DMS79 treated with DMSO at 0.1 percent for 48 hours (cell line): ENCODE data around the gene AGPAT1.
"Not testable (repeated sequence)": the region's sequence is repeated elsewhere in the genome, so short reads cannot be mapped to it uniquely, and the experiment has no call there.

Source experiments
- DNase-seq: peaks from one replicate; lab custom pipeline; 2025; lab: John Stamatoyannopoulos, UW

The AGPAT1 gene

GRCh38 chr6:32175711-32176475, at the start of gene AGPAT1:
AGPAT1 (minus strand) TSS chr6:32176084; CDS start chr6:32171496, 4,588 bp downstream.
- peak; percentile 96 for DNase-seq

GRCh38 chr6:32224696-32225095, 48.8 kb upstream of the AGPAT1 start:
- no peak for DNase-seq

- no peak for DNase-seq
These were observed 47.7 kb upstream of the AGPAT1 start, which contains the start of gene NOTCH4 for GRCh38 chr6:32223258-32224235. NOTCH4 (minus strand) TSS chr6:32224067; CDS start chr6:32223928, 139 bp downstream.

GRCh38 chr6:32222333-32223230, 46.7 kb upstream of the AGPAT1 start:
- DNase-seq = no peak

- DNase-seq = no peak
These were observed 44.1 kb upstream of the AGPAT1 start for GRCh38 chr6:32220021-32220420.

- DNase-seq = no peak
These were observed 42.3 kb upstream of the AGPAT1 start for GRCh38 chr6:32218167-32218566.

GRCh38 chr6:32216998-32217397, 41.1 kb upstream of the AGPAT1 start:
- no peak for DNase-seq

- DNase-seq = no peak
These were observed 40.4 kb upstream of the AGPAT1 start for GRCh38 chr6:32216285-32216684.

- DNase-seq = no peak
These were observed 39.7 kb upstream of the AGPAT1 start for GRCh38 chr6:32215617-32216016.

GRCh38 chr6:32214126-32214525, 38.2 kb upstream of the AGPAT1 start:
- no peak for DNase-seq

GRCh38 chr6:32213649-32214048, 37.8 kb upstream of the AGPAT1 start:
- no peak for DNase-seq

GRCh38 chr6:32212076-32212760, 36.3 kb upstream of the AGPAT1 start:
- DNase-seq = no peak

- DNase-seq = not testable (repeated sequence)
These were observed 35.5 kb upstream of the AGPAT1 start for GRCh38 chr6:32211432-32211831.

- DNase-seq = no peak
These were observed 34.3 kb upstream of the AGPAT1 start for GRCh38 chr6:32210191-32210601.

- DNase-seq = no peak
These were observed 33.1 kb upstream of the AGPAT1 start for GRCh38 chr6:32208996-32209395.

GRCh38 chr6:32204268-32204715, 28.4 kb upstream of the AGPAT1 start:
- DNase-seq = no peak

GRCh38 chr6:32203426-32204267, 27.8 kb upstream of the AGPAT1 start:
- DNase-seq = peak; percentile 32

- DNase-seq = no peak
These were observed 26.3 kb upstream of the AGPAT1 start for GRCh38 chr6:32202186-32202585.

GRCh38 chr6:32200711-32201475, 25.0 kb upstream of the AGPAT1 start:
- no peak for DNase-seq
